WERI-Rb-1 (cell line): ENCODE measurements around the gene SEPSECS.

Source experiments
- DNase-seq: peaks from one replicate; pipeline ENCODE4 v3.0.0-alpha.2; 2020
- H3K27ac ChIP-seq: fragments of 250-450 bp; sonication (Bioruptor Pico); 2 replicates; pipeline ENCODE4 v1.5.1; 2020; ENCODE audit warnings: mild to moderate bottlenecking, moderate library complexity
- H3K27me3 ChIP-seq: fragments of 250-450 bp; sonication (Bioruptor Pico); 2 replicates; pipeline ENCODE4 v1.5.1; 2021; ENCODE audit warnings: mild to moderate bottlenecking, low read depth, moderate library complexity; ENCODE audit not compliant: insufficient read depth, severe bottlenecking
- H3K36me3 ChIP-seq: fragments of 250-450 bp; sonication (Bioruptor Pico); 2 replicates; pipeline ENCODE4 v1.5.1; 2020; ENCODE audit warnings: mild to moderate bottlenecking, moderate library complexity
- H3K4me3 ChIP-seq: 2 replicates; pipeline ENCODE4 v1.5.1; 2011; ENCODE audit warnings: low read depth, mild to moderate bottlenecking, control low read depth, low read length
- H3K9me3 ChIP-seq: fragments of 250-450 bp; sonication (Bioruptor Pico); 2 replicates; pipeline ENCODE4 v1.5.1; 2021; ENCODE audit warnings: mild to moderate bottlenecking, moderate library complexity; ENCODE audit not compliant: severe bottlenecking
- CTCF ChIP-seq: IDR thresholded peaks from 2 replicates; pipeline ENCODE4 v1.5.1; 2011; ENCODE audit warnings: low read depth, mild to moderate bottlenecking, control low read depth, inconsistent platforms, low read length

Gene SEPSECS

GRCh38 chr4:25162566-25162965 is 2.3 kb upstream of the SEPSECS start:
- H3K4me3 ChIP-seq = no peak overlapping the region
- no peak for TF ChIP-seq CTCF

GRCh38 chr4:25161593-25161950 is 1.3 kb upstream of the SEPSECS start:
- H3K27me3 ChIP-seq = no peaks in the 10 kb centered on the region
- TF ChIP-seq CTCF = no peak
- H3K27ac ChIP-seq = no peak overlapping the region
- DNase-seq = no peak
- H3K9me3 ChIP-seq = no peaks in the 10 kb centered on the region
- no peaks in the 10 kb centered on the region for H3K36me3 ChIP-seq
- peak overlapping the region; percentile 86 for H3K4me3 ChIP-seq

More at GRCh38 chr4:25162566-25162965, 2.3 kb upstream of the SEPSECS start:
- Histone ChIP-seq H3K9me3 (no peaks in the 10 kb centered on the region), H3K27ac (no peak overlapping the region), H3K36me3 (no peaks in the 10 kb centered on the region), H3K27me3 (no peaks in the 10 kb centered on the region)
- DNase-seq = no peak

GRCh38 chr4:25160714-25161592 is 704 bp upstream of the SEPSECS start:
- no peaks in the 10 kb centered on the region for H3K27me3 ChIP-seq
- DNase-seq = no peak
- no peak for TF ChIP-seq CTCF
- H3K36me3 ChIP-seq = no peaks in the 10 kb centered on the region
- peak overlapping the region; percentile 87 for H3K27ac ChIP-seq
- peak overlapping the region; percentile 86 for H3K4me3 ChIP-seq
- no peaks in the 10 kb centered on the region for H3K9me3 ChIP-seq

GRCh38 chr4:25158817-25159216 is 1.4 kb downstream of the SEPSECS start:
- Histone ChIP-seq H3K27me3 (no peaks in the 10 kb centered on the region), H3K27ac (no peak overlapping the region), H3K9me3 (no peaks in the 10 kb centered on the region), H3K4me3 (no peak overlapping the region), H3K36me3 (peaks cover 5% of the 10 kb centered on the region; the same call in 1 of the 2 replicates)
- DNase-seq = no peak
- no peak for TF ChIP-seq CTCF

GRCh38 chr4:25157081-25157480 is 3.2 kb downstream of the SEPSECS start:
- Histone ChIP-seq H3K36me3 (peaks cover 6% of the 10 kb centered on the region; the same call in 1 of the 2 replicates), H3K4me3 (no peak overlapping the region), H3K27me3 (no peaks in the 10 kb centered on the region), H3K27ac (no peak overlapping the region), H3K9me3 (no peaks in the 10 kb centered on the region)
- no peak for TF ChIP-seq CTCF
- DNase-seq = no peak

GRCh38 chr4:25155947-25156346 is 4.3 kb downstream of the SEPSECS start:
- no peaks in the 10 kb centered on the region for H3K9me3 ChIP-seq
- H3K27me3 ChIP-seq = no peaks in the 10 kb centered on the region
- H3K4me3 ChIP-seq = no peak overlapping the region
- DNase-seq = no peak
- peaks cover 6% of the 10 kb centered on the region; the same call in 1 of the 2 replicates for H3K36me3 ChIP-seq
- no peak overlapping the region for H3K27ac ChIP-seq
- no peak for TF ChIP-seq CTCF
